Uterus (tissue), 2 donors: ENCODE data around the gene CARD11.

ENCODE experiments used
- POLR2A ChIP-seq, 2 donors: fragments of 450-650 bp; IDR thresholded peaks; one replicate each; pipeline ENCODE4 v1.6.1; 2016; ENCODE audit warnings: antibody characterized with exemption in 2 of 2, mild to moderate bottlenecking in 1 of 2, moderate library complexity in 1 of 2
- TF ChIP-seq, protein P1 (sequence below), 4 experiments: fragments of 200-600 bp in 2 of 4; fragments of 450-650 bp in 2 of 4; sonication (generic) in 2 of 4; IDR thresholded peaks; one replicate each; pipeline ENCODE4 v1.5.1; 2016 to 2019; ENCODE audit warnings: antibody characterized with exemption in 4 of 4, mild to moderate bottlenecking in 2 of 4, moderate library complexity in 1 of 4

DNA sequence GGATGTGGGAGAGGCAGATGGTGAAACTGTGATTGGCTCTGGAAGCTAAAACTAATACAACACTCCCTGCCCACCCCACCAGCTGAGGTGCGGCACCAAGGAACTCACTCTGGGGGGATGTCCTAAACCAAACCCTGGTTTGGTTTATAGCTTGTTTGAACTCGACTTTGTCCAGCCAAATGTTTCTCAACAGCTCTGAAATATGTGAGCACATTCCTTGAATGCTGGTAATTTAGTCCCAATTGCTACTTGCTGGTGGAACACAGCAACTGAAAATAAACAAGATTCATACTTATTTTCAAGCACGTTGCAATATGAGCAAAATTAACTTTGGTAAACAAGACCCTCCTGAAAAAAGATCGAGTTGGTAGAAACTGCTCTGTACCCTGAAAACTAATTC lies 39.7 kb upstream of the CARD11 start:
- TF ChIP-seq, protein P1, sequence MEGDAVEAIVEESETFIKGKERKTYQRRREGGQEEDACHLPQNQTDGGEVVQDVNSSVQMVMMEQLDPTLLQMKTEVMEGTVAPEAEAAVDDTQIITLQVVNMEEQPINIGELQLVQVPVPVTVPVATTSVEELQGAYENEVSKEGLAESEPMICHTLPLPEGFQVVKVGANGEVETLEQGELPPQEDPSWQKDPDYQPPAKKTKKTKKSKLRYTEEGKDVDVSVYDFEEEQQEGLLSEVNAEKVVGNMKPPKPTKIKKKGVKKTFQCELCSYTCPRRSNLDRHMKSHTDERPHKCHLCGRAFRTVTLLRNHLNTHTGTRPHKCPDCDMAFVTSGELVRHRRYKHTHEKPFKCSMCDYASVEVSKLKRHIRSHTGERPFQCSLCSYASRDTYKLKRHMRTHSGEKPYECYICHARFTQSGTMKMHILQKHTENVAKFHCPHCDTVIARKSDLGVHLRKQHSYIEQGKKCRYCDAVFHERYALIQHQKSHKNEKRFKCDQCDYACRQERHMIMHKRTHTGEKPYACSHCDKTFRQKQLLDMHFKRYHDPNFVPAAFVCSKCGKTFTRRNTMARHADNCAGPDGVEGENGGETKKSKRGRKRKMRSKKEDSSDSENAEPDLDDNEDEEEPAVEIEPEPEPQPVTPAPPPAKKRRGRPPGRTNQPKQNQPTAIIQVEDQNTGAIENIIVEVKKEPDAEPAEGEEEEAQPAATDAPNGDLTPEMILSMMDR (IDR thresholded peaks at IDR 0.05), result no peak
- no peak for TF ChIP-seq POLR2A (IDR thresholded peaks at IDR 0.05)
